NAMALWA (cell line): ENCODE results near the gene MFGE8.

ENCODE experiments used
- DNase-seq: peaks from one replicate; pipeline ENCODE4 v3.0.0-alpha.2; 2015; ENCODE audit warnings: low spot score

MFGE8 gene

GRCh38 chr15:88872706-88873105, 40.5 kb downstream of the MFGE8 start:
- no peak for DNase-seq

DNA sequence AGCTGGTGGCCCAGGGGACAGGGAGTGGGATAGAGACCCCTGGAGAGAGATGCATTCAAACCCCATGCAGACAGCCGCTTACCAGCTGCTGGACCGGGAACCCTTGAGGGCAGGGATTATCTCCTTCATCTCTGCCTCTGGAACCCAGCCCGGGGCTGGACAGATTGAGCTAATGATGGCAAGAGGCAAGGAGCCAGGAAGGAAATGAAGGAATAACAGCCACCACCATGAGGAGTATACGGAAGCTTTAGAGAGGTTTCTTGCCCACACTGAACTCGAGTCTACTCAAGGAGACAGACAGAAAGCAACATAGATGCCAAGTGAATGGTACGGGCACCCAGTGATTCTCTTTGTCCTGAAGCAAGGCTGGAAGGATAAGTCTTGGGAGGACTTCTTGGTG, 41.1 kb downstream of the MFGE8 start:
- no peak for DNase-seq

DNA sequence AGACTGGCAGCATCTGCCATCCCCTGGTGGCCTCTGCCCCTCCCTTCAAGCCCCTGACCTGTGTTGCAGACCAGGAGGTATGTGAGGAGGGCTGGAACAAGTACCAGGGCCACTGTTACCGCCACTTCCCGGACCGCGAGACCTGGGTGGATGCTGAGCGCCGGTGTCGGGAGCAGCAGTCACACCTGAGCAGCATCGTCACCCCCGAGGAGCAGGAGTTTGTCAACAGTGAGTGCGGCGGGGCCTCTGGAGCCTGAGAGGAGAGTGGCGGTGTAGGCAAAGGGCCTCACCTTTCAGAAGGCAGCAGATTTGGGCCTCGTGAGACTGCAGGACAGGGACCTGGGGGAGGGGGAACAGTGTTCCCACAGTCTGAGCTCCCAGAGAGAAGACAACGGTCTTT, 41.9 kb downstream of the MFGE8 start:
- no peak for DNase-seq

DNA sequence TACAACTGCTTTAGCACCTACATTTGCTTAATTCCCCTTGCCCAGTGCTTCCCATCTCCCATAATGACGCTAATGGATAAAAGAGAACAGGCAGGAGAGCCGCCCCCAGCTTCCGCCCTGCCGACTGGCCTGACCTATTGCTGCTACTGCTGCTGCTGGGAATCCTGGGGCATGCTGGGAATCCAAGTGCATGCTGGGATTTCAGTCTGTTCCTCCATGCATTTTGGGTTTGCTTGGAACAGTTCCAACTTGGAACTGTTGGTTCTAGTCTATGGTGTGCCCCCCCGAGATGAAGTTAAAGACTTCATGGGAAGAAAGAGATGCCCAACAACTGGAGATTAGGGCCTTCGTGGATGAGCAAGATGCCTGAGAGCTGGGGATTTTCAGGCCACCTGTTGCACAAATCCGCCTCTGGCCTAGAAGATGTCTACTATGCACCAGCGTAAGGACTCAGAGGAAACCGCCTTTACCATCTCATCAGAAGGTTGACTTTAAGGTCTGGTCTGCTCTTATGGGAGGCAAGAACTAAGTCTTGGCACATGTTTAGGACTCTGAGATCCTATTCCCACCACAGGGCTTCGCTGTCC, 46.8 kb downstream of the MFGE8 start:
- DNase-seq: no peak

DNA sequence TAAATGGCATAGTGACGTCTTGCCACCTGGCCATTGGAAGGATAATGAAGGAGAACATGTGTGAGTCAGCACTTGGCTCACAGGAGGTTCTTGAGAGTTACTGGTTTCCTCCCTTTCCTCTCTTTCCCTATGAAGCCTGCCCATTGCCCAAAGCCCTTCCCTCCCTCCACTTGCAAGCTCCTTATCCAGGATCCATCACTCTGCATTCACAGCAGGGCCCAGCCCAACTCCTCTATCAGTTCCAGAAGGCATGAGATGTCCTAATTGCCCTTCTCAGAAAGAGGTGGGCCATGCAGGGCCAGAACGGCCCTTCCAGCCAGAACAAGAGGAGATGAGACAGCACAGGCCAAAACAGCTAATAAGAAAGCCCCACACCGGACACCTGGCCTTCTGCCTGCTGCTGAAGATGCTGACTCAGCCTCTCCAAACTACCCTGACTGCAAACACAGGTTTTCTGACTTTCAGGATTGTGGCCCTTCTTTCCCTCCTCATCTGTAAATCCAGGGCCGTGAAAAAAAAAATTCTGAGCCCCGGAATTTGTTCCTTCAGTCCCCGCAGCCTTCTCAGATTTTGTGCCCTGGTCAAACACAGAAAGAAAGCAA, 47.6 kb downstream of the MFGE8 start:
- no peak for DNase-seq

GRCh38 chr15:88864861-88865497, 48.2 kb downstream of the MFGE8 start:
- DNase-seq: no peak

DNA sequence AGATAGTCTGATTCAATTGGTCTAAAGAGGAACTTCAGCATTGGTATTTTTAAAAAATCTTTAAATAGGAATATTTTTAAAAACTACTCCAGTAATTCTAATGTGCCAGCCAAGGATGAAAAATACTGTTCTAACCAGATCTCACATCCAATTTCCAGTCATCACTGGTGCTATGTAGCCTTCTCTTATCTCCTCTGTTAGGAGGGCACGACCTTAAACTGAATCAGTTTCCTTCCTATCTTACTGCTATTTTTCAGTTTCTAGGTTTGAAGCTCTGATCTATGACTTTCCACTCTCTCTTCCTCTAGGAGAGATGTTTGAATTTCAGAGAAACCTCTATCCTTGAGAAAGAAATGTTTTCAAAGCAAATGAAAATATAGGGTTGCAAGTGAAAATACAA, 49.8 kb downstream of the MFGE8 start:
- DNase-seq: no peak

- no peak for DNase-seq
Observed at GRCh38 chr15:88860212-88860611, 53.0 kb downstream of the MFGE8 start.

DNA sequence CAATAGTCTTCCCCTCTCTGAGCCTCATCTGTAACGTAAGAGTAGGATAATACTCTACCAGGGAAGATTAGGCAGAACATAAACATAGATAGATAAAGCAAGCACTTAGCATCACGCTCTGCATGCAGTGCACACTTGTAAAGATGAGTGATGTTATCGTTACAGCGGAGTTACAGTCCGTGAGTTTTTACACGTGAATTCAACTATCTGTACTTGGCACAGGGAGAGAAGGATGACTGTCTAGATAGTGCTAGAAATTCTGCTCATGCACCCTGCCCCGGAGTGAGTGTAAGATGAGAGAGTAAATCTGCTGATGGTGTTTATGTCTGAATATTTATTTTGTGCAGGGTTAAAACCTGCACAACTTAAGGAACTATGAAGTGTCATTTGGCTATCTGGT, 53.6 kb downstream of the MFGE8 start:
- no peak for DNase-seq

DNA sequence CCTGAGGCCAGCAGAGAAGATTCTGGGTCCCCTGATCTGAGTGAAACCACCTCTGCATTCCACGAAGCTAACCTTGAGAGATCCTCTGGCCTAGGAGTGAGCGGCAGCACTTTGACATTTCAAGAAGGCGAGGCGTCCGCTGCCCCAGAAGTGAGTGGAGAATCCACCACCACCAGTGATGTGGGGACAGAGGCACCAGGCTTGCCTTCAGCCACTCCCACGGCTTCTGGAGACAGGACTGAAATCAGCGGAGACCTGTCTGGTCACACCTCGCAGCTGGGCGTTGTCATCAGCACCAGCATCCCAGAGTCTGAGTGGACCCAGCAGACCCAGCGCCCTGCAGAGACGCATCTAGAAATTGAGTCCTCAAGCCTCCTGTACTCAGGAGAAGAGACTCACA, 54.2 kb downstream of the MFGE8 start:
- no peak for DNase-seq

GRCh38 chr15:88852476-88852875, 60.7 kb downstream of the MFGE8 start:
- no peak for DNase-seq

DNA sequence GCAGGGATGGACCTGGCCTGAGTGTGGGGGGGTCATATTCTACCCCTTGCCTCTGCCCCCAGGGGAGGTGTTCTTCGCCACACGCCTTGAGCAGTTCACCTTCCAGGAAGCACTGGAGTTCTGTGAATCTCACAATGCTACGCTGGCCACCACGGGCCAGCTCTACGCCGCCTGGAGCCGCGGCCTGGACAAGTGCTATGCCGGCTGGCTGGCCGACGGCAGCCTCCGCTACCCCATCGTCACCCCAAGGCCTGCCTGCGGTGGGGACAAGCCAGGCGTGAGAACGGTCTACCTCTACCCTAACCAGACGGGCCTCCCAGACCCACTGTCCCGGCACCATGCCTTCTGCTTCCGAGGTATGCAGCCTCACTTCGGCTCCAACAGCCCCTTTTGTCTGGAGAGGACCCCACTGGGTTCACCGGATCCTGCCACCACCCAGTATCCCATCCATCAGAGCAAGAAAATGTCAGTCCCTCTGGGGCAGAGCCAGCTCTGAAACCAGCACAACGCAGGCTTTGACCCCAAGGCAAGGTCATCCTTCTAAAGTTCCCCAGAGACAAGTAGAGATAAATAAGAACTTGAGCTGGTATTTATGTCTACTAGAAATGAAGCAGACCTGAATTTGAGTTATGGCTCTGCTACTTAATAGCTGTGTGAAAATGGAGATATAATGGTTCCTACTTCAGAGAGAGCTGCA, 63.7 kb downstream of the MFGE8 start:
- DNase-seq: no peak
